ENCODE measurements around the gene EXOG.

The EXOG gene

DNA sequence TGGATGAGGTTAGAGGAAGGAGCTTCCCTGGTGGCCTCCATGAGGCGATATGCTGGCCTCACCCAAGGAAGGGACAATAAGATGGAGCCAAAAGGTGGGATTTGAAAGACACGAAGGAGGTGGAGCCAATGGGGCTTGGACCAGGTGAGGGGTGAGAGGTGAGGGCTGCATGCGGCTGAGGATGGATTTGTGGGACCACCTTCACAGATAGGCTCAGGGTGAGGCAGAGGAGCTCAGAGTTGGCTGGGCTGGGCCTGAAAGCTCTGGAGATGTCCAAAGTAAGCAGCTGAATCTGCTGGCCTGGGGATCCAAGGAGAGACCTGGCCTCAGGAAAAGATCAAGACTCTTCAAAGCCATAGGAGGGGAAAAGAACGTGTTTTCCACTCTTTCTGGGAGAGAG lies 49.8 kb downstream of the EXOG start:
- DNase-seq (ENCODE audit: low read depth): no peak

DNA sequence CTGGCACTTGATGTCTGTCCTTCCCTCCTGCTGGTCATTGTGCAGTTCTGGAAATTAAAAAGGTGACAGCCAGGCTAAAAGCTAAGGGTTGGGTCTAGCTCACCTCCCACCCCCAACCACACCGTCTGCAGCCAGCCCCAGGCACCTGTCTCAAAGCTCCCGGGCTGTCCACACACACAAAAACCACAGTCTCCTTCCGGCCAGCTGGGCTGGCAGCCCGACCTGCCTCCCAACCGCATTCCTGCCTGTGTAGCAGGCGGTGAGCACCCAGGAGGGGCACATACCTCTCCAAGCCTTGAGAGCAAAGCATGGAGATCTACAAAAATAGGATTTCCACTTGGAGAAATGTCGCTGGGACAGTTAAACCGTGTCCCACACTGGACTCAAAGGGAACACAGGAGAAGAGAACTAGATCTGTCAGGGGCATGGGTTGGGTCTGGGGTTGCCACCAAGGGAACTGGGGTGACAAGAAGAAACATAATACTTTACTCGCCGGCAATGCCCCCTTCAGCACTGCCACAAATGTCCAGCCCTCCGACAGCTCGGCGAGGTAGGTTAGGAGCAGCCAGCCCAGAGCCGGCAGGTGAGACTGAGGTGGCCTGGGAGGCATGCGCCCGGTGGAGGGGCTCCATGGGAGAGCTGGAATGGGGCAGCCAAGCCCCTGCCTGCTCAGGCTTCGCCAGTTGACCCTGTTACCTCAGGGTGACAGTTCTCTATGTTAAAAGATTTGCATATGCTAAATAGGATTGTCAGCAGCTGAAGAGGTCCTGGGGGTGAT lies 52.2 kb downstream of the EXOG start:
- DNase-seq (ENCODE audit: low read depth): no peak

DNA sequence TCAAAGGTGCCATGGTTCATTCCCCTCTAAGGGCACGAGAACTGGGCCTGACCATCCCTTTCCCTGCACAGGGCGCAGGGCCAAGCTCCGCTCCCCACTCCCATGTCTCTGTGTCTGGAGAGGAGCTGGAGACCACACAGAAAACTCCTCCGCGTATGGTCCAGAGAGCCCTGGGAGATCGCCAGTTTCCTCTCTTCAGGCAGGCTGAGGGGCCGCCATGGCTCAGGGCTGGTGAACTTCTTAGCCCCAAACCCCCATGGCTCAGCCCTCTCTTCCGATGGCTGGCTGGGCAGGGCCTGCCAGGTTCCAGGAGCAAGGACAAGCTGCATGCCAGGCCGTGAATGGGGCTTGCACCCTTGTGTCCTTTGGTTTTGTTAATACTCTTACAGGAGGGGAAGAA lies 52.9 kb downstream of the EXOG start:
- DNase-seq (ENCODE audit: low read depth): no peak

DNA sequence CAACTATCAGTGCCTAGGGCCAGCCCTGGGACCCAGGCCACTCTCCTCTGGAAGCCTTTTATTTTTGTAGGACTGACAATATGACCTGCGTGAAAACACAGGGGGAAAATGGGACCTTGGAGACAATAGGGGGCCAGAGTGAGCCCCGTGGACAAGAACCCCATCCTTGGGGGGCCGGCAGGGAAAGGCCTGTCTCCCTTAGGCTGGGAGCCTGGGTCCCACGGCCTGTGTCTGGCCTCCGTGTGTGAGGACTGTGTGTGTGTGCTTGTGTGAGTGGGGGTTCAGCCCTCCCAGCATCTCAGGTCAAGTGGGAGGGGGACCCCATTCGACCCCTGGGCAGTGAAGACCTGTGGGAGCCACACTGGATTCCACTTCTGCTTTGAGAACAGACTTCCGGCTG lies 53.3 kb downstream of the EXOG start:
- no peak for DNase-seq (ENCODE audit: low read depth)

DNA sequence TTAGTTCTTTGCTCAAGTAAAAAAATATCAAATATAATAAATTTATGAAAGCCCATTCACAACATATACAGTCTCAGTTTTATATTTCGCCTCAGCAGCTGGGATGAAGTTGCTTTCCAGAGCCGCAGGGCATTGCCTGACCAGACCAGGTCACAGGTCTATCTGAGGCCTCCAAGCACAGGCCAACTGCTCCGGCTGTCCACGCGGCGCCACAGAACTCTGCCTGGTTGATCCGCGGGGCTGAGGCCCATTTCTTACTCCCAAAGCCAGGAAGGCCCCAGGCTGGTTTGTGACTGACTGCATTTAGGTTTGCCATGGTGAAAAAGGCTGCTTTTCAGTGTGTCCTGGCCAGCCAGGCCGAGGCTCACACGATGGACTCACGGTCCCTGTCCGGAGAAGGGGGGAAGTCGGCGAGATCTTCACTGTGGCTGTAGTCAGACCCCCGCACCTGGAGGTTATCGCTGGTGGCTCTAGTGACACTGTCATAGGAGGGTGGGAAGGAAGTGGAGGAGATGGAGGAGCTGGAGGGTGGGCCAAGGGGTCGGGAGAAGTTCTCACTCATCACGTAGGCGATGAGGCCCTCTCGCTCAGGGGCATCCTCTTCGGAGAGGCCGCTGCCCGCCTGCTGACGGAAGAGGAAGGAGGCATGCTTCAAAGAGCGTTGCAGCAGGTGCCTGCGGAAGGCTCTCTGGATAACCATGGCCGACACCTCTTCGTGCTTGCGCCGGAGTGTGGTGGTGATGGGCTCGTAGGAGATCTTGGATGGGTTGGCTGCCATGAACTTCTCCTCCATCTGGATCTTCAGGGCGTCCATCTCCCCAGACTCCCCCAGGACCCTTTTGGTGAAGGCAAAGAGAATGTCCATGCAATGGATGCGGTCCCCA lies 54.1 kb downstream of the EXOG start:
- DNase-seq (ENCODE audit: low read depth): no peak

DNA sequence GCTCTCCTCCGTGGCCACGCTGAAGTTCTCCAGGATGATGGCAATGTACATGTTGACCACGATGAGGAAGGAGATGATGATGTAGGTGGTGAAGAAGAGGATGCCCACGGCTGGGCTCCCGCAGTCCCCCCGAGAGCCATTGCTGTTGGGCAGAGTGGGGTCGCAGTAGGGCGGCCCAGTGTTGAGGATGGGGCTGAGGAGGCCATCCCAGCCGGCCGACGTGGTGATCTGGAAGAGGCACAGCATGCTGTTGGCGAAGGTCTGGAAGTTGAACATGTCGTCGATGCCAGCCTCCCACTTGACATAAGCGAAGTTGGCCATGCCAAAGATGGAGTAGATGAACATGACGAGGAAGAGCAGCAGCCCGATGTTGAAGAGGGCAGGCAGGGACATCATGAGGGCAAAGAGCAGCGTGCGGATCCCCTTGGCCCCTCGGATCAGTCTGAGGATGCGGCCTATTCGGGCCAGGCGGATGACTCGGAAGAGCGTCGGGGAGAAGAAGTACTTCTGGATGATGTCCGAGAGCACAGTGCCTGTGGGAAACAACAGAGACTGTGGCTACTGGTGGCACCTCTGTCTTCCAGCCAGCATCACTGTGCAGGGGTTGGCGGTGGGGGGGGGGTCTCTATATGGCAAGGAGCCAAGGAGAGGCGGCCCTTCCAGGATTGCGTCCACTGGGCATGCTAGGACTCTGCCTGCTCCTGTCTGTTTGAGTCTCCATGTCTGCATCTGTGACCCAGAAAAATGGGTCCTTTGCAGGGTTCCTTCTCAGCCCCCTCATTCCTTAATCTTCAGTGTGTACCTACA lies 55.1 kb downstream of the EXOG start:
- DNase-seq (ENCODE audit: low read depth): no peak

DNA sequence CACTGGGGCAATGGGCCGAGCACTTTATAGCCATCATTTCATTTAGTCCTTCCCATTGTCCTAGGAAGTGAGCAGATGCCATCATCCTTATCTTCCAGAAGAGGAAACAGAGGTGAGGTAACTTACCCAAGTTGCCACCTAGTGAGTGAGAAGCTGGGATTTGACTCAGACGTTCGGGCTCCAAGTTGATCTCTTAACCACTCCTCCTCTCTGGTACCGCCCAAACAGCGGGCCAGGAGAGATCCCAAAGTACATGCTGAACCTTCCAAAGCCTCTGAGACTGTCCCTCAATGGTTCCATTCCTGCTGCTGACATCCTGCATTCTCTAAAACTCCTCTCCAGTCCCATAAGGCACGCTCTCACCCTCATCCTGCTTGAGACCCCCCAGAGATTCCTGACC lies 56.2 kb downstream of the EXOG start:
- DNase-seq (ENCODE audit: low read depth): no peak

DNA sequence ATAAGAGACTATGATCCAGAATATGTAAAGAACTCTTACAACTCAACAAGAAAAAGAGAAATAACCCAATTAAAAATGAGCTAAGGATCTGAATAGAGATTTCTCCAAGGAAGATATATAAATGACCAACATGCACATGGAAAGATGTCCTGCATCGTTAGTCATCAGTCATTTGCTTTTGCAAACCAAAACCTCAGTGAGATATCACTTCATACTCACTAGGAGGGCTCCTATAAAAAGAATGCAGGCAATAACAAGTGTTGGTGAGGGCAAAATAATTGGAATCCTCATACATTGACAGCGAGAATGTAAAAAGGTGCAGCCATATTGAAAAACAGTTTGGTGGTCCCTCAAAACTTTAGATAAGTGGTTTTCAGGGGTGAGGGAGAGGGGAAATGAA lies 56.9 kb downstream of the EXOG start:
- DNase-seq (ENCODE audit: low read depth): no peak

DNA sequence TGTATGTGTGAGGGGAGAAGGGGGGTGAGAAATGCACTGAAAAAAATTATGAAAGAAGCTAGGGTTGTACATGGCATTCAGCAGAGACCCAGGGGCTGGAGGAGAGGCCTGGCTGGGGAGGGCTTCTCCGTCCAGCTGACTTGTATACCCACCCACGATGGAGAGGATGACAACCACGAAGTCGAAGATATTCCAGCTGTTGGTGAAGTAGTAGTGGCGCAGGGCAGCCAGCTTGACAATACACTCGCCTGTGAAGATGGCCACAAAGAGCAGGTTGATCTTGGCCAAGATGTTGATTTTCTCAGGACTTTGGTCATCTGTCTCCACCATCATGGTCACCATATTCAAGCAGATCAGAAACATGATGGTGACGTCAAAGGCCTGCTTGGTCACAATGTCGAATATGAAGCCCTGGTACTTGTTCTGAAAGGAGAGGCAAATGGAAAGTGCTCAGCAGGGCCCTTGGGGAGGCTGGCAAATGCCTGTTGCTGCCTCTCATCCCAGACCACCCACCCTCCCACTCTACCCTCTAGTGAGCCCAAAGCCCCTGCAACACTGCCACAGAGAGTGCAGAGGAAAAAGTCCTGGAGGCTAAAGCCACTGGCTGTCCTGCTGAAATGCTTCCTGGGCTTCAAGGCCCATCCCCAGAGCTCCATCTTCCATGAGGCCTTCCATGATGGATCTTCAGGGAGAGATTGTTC lies 58.1 kb downstream of the EXOG start:
- no peak for DNase-seq (ENCODE audit: low read depth)

DNA sequence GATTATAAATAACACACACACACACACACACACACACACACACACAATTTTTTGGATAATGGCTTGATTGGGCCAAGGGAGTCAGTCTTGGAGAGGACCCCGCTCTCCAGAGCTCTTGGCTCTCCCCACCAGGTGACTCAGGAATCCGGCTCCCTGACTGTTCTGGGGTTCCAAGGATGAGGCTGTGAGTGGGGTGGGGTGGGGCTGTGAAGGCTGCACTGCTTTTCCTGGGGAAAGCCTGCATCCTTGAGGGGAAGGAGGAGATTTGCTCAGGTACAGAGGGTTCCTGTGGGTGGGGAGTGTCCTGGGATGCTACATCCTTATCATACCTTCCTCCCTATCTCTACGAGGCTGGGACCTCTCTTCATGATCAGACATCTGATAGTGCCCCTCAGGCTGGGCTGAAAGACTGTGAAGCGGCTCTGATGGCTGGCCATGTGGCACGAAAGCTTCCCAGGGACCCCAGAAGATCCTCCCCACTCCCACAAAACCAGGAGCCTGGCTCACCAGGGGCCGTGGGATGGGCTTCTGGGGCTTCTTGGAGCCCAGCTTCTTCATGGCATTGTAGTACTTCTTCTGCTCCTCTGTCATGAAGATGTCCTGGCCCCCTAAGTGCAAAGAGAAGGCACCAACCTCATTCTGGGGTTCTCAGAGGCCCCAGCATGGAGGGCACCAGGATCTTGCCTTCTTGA lies 59.2 kb downstream of the EXOG start:
- no peak for DNase-seq (ENCODE audit: low read depth)

DNA sequence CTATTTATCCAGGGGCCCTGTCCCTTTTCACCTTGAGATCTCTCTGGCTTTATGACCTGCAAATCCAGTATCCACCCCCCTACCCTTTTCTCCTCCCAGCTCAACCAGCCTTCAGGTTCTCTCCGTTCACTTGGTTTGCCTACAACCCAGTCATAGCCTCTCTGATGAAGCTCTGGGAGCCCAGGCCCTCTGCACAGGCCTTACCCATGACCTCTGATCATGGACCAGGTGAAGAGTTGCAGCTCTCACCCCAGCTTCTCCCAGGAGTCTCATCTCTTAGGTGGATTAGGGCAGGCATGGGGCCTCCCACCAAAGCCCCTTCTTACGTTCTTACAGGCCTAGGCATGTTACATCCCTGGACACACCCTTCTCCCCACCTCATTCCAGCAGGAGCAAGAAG lies 59.8 kb downstream of the EXOG start:
- no peak for DNase-seq (ENCODE audit: low read depth)

DNA sequence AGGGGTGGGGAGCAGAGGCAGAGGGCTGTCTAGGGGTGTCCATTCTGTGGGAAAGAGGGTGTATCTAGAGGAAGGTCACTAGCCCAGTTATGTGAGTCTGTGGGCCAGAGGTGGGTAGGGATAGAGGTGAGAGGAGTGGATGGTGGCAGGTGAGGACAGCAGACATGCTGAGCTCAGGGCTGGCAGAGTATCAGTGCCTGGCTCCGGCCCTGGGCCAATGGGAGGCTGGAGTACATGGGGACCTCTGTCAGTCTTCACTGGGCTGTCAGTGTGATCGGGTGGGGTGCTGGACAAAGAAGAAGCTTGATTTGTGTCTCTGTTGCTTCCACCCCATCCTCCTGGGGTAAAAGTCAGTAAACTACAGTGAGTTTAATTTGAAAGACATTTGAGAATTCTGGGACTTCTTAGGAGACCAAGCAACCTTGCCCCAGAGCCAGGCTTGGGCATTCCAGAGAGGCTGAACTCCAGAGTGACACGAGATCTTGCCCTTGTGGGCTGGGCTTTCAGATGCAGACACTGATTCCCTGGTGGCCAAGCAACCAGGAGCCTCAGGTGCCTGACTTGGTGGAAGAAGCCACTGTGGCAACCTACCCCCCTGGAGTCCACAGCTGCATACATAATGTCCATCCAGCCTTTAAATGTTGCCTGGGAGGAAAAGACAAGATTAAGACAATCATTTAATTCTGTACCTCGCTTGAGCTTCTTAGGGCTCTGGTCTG lies 60.7 kb downstream of the EXOG start:
- DNase-seq (ENCODE audit: low read depth): no peak

DNA sequence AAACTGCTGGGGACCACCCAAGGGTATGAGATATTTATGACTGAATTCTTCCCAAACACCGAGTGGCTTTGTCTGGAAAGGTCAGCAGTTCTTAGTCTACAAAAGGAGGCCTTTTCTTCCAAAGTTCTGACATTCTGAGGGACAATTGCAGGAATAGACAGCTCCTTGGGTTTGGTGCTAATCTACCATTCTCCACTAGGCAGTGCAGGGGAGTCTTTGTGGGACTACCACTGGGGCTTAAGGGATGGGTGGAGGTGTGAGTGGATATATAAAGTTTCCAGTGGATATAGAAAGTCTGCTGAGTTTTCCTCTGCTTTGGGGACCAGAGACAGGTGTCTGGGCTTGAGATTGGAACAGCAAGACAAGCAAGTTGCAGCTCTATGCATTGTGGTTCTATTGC lies 62.7 kb downstream of the EXOG start:
- no peak for DNase-seq (ENCODE audit: low read depth)

DNA sequence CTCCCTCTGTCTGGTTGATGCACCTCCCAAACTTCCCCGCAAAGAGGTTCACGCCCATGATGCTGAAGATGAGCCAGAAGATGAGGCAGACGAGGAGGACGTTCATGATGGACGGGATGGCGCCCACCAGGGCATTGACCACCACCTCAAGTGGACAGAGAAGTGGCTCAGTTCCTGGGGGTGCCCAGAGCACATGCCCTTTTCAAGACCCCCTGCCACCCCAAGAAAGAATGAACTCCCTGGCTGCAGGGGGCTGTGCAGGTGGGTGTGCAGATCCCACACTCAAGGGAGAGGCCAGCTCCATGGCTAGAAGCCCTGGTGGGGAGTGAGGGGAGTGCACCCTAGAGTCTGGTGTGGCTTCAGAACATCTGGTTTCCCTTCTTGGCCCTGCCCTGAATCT lies 64.1 kb downstream of the EXOG start:
- no peak for DNase-seq (ENCODE audit: low read depth)

DNA sequence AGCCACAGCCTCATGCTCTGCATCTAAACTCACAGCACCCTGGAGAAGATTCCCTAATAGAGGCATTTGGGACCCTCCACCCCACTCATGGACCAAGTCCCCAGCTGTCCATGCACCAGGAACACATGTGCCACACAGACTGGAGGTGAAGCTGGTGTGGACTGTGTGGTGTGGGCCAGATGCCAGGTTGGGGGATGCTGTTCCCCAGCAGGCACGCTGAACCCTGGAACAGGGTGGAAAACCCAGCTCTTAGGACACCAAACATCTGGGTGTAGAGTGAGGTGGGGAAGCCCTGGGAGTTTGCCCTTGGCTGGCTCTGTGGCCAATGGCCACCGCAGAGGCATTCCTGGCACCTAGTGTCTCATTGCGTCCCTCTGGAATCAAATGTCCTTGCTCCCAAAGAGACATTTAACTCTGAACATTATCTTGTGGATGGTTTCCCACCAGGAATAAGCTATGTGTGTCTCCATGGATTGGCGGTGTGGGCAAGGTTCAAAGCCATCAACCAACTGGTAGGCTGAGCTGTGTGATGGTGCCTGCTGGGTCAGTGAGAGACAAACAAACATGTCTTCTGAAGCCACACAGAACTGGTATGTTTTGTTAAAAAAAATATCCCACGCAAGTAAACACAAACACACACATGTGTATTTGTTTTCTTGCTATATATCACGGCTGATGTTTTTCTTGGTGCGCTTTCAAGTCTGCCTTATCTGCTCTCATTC lies 65.0 kb downstream of the EXOG start:
- no peak for DNase-seq (ENCODE audit: low read depth)

DNA sequence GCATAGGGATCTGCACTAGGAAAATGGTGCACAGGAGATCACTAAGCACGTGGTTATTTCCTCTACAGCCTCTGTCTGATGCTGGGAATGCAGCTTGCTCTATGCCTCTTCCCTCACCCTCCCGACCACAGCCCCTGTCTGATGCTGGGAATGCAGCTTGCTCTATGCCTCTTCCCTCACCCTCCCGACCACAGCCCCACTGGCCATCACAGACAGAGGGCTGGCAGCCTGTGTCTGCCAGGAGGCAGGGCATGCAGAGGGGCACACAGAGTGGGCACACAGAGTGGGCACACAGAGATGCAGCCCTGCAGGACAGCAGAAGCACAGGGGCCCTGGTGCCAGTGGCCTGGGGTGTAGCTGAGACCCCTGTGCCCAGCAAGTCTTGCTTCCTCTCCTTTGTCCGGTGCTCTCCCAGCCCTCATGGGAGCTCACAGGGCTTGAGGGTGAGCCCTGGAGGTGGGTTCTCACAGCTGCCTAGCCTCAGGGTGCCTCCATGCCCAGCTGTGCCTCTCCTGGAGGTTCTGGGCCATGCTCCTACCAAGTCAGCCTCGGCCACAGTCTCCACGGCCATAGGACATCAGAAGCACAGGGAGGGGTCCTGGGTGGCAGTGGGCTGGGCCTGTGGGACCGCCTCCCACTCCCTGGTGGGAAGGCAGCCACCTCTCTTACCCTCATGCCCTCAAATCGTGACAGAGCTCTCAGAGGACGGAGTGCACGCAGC lies 65.8 kb downstream of the EXOG start:
- no peak for DNase-seq (ENCODE audit: low read depth)

DNA sequence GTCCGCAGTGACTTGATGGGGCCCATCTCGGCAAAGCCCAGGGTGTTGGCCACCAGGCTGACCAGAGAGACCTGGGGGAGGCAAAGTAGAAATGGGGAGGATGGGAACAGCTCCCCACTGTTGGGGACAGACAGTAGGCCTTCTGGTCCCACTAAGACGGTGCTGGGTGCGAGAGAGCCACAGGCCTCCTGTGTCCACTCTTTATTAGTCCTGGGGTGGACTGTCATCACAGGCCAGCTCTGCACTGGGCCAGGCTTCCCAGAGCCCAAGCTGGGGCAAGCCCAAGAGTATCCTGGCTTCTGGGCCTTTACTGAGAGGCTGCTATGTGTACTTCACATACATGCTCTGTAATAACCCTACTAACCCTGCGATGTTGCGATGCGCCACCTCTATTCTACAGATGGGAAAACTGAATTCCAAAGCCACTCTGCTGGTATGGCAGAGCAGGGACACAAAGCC lies 66.4 kb downstream of the EXOG start:
- no peak for DNase-seq (ENCODE audit: low read depth)

DNA sequence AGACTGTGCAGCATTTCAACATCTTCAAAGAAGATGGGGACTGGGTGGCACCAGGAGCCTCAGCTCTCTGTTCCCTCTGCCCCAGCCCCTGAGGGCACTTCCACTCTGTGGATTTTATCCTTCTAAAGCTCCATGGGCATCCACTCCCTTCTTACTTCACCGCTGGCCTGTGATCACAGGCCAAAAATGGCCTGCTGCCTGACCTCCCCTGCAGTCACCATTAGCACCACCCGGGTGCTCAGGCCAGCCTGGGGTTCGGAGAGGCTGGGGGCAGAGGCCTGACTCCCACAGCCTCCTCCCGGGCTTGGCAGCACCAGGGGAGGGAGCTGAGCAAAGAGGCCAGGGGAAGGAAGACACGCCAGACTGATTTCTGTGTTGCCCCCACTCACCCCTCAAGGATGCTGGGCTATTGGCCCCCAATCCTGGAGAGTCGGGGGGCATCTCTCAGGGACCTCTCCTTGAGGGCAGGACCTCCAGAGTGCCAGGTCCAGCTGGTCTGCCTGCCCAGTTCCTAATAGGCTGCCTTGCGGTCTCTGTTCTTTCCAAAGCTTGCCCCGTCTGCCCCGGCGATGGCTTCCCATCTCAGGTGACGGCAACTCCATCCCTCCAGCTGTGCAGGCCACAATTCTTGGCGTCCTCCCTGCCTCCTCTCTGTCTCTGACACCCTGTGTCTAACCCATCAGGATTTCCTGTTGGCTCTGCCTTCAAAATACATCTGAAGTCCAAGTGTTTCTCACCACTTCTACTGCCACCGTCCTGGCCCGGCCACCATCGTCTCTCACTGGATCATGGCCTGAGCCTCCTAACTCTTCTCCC lies 67.1 kb downstream of the EXOG start:
- DNase-seq (ENCODE audit: low read depth): no peak

Data from stimulated activated CD4-positive, alpha-beta T cell treated with anti-CD3 and anti-CD28 coated beads, Interleukin-2, amount 100 ng/mL, for 4 hours (primary cell).